ENCODE data around the gene SIGMAR1.
"Not testable (repeated sequence)": the region's sequence is repeated elsewhere in the genome, so short reads cannot be mapped to it uniquely, and the experiment has no call there.

SIGMAR1 gene

DNA sequence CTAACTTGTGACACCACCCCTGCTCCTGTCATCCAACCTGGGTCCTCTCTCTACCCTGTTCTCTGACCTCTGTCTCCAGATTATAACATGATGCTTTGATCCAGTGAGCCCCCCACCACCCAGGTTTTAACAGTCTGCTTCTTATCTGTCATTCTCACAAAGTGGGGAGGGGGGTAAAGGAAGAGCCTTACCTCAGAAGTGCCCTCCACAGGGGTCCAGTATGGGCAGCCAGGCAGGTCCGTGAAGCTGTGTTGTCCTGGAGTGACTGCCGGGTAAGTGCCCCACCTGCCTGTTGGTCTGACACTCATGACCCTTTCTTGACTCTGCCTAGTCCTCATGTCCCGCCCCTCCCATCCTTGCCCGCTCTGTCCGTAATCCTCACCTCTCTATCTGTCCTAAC is 17.8 kb upstream of the SIGMAR1 start:
- DNase-seq: no peak

DNA sequence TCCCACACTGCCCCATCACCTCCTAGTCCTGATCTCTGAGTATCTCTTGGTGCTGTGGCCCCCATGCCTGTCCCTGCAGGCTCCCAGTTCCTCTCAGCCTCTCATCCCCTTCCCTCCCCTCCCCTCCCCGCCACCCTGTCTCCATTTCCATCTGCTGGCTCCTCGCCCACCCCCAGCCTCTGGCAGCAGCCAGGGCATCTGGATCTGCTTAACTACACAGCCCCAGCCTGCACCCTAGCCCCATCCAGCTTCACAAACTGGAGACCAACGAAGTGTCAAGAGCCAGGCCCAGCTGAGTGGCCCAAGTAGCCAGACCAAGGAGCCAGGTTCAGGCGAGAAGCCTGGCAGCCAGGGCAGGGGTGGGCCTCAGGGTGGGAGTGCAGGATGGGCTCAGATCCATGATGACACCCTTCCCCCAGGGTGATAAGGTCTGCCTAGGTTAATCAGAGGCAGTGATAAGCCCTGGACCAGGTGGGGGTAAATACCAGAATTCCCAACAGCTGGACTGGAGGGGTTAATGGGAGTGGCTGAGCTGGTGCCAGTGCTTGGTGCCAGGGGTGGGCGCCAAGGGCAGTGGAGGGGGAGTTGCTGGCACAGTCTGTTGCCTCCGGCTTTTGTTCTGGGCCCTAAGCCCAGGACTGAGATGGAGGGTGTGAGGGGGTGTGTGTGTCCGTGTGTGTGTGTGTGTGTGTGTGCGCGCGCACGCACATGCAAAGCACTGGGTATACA is 16.9 kb upstream of the SIGMAR1 start:
- DNase-seq: peak in 55 of 58 donors; percentile 20 to 90 (median 75)

- peak in 6 of 58 donors; percentile 14 to 36 (median 15) for DNase-seq
These were observed 15.8 kb upstream of the SIGMAR1 start for GRCh38 chr9:34653151-34654072.

DNA sequence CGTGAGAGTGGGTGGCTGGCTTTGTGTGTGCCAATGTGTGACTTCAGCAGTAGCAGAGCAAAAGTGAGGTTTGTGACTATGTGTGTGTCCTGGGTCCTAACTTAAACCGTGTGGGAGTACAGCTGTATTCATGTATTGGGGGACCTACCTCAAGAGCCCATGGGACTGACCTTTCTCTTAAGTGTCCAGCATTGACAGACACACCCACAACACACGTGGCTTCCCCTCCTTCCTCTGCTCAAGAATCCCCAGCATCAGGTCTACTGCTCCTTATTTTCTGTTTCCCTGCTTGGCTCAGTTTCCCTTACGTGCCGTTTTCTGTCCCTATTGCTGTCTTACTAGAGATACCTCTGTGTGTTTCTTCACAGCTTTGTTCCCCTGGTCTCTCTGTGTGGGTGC is 15.0 kb upstream of the SIGMAR1 start:
- DNase-seq: peak in 2 of 58 donors; percentile 37 to 49

DNA sequence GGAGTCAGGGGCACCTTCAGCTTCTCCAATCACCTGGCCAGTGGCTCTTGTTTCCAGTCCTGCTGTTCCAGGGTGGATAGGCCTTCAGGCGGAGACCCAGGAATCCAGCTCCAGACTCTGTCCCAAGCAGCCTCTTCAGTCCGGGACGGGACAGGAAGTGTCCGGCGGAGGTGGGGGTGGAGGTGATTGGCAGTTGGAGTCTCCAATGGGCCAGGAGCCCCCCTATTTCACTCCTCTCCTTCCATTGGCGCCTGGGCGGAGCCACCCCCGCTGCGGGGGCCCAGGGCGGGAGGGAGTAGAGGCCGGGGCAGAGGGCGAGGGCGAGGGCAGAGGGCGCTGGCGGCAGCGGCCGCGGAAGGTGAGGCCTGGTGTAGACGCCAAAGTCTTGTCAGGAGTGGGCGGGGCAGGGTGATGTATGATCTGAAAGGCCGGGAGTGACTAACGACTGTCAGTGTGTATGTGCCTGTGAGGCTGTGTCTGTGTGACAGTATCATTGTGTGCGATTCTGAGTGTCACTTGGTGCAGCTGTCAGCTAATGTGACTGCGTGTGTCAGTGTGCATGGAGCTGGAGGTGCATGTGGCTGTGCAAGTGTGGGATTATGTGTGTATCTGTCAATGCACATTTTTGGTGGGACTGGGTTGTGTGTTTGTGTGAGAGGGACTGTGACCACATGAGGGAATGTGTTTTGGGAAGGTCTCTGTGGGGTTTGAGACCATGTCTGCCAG is 14.5 kb upstream of the SIGMAR1 start, which contains the start of gene IL11RA:
IL11RA (plus strand) TSS at position 310 of the 726 bp plus-strand sequence. CDS start 3,033 bp downstream, outside the sequence.
- peak in 55 of 58 donors; percentile 37 to 93 (median 76) for DNase-seq

- DNase-seq: no peak
These were observed 13.7 kb upstream of the SIGMAR1 start for GRCh38 chr9:34651321-34651720.

DNA sequence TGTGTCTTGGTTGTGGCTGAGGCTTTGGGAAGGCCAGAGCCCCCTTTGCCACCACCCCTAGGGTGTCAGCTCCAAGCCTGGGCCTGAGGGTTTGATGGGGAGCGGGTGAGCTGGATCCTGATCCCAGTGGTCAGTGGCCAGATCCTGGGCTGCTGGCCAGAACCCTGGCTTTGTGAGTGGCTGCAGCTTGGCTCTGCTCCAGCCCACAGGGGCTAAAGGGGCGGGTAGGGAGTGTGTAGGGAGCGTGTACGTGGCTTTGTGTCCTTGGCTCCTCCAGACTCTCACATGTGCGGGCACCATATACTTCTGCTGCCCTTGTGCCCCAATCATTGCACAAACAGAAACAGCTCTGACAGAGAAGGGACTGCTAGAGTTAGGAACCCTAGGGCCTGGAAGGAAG is 13.2 kb upstream of the SIGMAR1 start:
- peak in 41 of 58 donors; percentile 7 to 77 (median 28) for DNase-seq

DNA sequence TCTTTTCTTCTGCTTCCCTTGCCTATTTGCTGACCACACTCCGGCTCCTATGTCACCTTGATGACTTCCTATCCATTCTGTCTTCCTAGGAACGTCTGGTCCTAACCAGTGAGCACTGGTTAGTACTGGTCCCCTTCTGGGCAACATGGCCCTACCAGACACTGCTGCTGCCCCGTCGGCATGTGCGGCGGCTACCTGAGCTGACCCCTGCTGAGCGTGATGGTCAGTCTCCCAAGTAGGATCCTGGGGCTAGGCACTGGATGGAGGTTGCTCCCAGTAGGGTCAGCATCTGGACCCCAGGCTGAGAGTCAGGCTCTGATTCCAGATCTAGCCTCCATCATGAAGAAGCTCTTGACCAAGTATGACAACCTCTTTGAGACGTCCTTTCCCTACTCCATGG is 11.1 kb upstream of the SIGMAR1 start:
- DNase-seq: no peak

GRCh38 chr9:34647651-34648050 is 10.1 kb upstream of the SIGMAR1 start:
- no peak for DNase-seq

- no peak for DNase-seq
These were observed 9.5 kb upstream of the SIGMAR1 start for GRCh38 chr9:34647084-34647403.

DNA sequence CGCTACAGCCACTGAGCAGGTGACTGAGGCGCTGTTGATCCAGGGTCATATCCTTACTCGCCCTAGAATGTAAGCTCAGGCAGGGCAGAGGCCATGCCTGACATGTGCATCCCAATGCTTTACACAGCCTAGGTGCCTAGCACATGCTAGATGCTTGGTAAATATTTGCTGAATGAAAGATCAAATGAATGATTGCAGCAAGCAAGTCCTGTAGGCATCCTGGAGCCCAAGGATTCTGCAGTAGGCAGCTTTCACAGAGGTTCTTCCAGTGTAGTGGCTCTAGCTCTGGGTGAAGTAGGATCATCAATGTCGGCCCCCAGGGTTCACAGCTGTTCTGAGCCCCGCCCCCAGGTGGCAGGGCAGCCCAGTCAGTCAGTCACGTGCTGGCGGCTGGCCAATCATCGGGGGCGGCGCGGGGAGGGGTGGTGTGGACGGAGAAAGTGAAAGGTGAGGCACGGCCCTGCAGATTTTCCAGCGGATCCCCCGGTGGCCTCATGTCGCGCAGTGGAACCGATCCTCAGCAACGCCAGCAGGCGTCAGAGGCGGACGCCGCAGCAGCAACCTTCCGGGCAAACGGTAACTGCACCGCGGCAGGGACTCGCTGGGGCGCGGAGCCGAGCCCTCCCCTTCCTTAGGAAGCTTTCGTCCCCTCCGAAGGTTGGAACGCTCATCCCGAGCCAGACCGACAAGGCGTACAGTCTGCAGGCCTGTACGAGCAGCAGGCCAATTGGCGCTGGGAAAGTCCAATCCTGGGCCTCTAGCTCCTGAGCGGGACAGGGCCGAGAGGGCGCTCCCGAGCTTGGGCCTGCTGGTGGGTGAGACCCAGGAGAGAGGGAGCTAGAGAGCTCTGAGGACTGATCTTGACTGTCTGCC is 8.9 kb upstream of the SIGMAR1 start, which contains the start of gene GALT:
GALT (plus strand) TSS at position 465 of the 873 bp plus-strand sequence; CDS start at position 495, 30 bp downstream.
- DNase-seq: peak; percentile 18 to 95 (median 80)

GRCh38 chr9:34644766-34645314 is 7.3 kb upstream of the SIGMAR1 start:
- no peak for DNase-seq

DNA sequence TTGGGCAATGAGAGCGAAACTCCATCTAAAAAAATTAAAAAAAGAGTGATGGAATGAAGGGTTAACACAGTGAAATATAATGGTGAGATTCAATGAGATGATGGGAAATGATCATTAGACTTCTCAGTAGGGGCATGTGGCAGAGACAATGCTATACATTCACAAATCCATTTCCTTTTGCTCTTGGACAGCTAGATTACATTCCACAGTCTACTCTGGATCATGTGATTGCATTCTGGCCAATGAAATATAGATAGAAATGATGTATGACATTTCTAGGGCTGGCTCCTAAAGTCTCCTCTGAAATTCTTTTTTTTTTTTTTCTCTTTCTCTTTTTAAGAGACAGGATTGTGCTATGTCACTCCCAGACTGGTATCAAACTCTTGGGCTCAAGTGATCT is 5.1 kb upstream of the SIGMAR1 start:
- DNase-seq: no peak

- not testable (repeated sequence) for DNase-seq
These were observed 1.7 kb upstream of the SIGMAR1 start for GRCh38 chr9:34639322-34639721.

GRCh38 chr9:34638138-34638445 is 505 bp upstream of the SIGMAR1 start:
- peak in 1 of 58 donors; percentile 58 for DNase-seq

DNA sequence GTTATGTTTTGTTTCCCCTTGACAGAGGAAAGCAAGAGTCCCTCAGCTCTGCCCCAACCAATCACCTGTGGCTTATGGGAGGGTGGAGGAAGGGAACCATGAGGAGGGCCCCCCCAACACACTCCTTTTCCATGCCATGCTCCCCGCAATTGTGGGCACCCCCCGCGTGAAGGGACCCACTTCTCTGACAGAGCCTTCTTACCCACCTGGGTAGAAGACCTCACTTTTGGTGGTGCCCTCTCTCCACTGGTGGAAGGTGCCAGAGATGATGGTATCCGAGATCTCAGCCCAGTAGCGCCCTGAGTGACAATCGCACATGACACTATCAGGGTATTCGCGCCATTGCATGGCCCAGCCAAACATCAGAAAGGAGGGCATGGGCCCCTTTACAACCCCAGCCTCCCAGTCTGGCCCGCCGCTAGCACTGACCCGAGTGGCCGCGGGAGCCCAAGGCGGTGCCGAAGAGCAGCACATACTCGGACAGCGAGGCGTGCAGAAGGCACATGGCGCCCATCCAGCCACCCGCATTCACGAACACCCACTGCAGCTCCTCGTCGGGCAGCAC is 714 bp downstream of the SIGMAR1 start:
- peak in 9 of 58 donors; percentile 9 to 70 (median 48) for DNase-seq

DNA sequence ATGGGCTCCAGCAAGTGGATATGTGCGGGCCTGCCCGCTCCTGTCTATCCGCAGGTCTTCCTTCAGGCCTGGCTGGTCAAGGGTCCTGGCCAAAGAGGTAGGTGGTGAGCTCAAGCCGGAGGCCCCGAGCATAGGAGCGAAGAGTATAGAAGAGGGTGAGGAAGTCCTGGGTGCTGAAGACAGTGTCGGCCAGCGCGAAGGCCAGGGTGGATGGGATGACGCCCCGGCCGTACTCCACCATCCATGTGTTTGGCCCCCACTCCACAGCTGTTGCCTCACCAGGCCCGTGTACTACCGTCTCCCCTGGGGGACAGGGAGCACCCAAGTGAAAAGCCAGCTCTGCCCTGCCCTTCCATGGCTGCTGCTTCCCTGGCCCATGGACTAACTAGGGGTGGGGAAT is 2.0 kb downstream of the SIGMAR1 start:
- no peak for DNase-seq

GRCh38 chr9:34634551-34635248 is 2.9 kb downstream of the SIGMAR1 start:
- no peak for DNase-seq

GRCh38 chr9:34633851-34634550 is 3.6 kb downstream of the SIGMAR1 start:
- DNase-seq: peak in 54 of 58 donors; percentile 8 to 81 (median 38)

All from anterior cingulate cortex (tissue), 58 donors.